SK-N-SH (cell line): ENCODE data around the gene LRRC57. TPM values are rescaled to one million over a fixed set of nuclear protein-coding genes. Genes with fewer than 3 reads are reported as not detected.

ENCODE experiments used
- CTCF ChIA-PET: fragments of 300-600, 350-600 bp; formaldehyde crosslinking; extraction: SDS; loops from one replicate; lab custom pipeline; 2021; lab: Yijun Ruan, JAX
- POLR2A ChIA-PET: fragments of 350-600 bp; sonication (Branson Sonifier 250); formaldehyde crosslinking; extraction: SDS; loops from one replicate; lab custom pipeline; 2020; ENCODE audit warnings: antibody characterized with exemption, inconsistent platforms; lab: Yijun Ruan, JAX
- DNase-seq: peaks from one replicate; pipeline ENCODE4 v3.0.0; 2012
- H2AFZ ChIP-seq: fragments of 200-600 bp; sonication (generic); 2 replicates; pipeline ENCODE4 v1.8.1; 2016; ENCODE audit warnings: antibody characterized with exemption, mild to moderate bottlenecking, low read depth
- H3F3A ChIP-seq: fragments of 200-600 bp; sonication (generic); replicated peaks from 2 replicates; pipeline ENCODE3; 2016; ENCODE audit warnings: antibody characterized with exemption, mild to moderate bottlenecking; ENCODE audit not compliant: insufficient read depth
- H3K27ac ChIP-seq, 2 experiments: fragments of 200-500 bp in 1 of 2; fragments of 200-600 bp in 1 of 2; sonication (Bioruptor generic) in 1 of 2; sonication (generic), shearing (Covaris generic) in 1 of 2; 2 replicates each; pipeline versions ENCODE4 v1.5.1 to v1.6.1; 2014 to 2016; ENCODE audit warnings: low read depth in 2 of 2, inconsistent platforms in 1 of 2, low read length in 1 of 2, mild to moderate bottlenecking in 1 of 2, mixed read lengths in 1 of 2
- H3K27me3 ChIP-seq: fragments of 200-600 bp; sonication (generic), shearing (Covaris generic); 2 replicates; pipeline ENCODE4 v1.6.1; 2016; ENCODE audit warnings: mixed run types; ENCODE audit not compliant: insufficient read depth
- H3K36me3 ChIP-seq, 2 experiments: fragments of 200-500 bp in 1 of 2; fragments of 200-600 bp in 1 of 2; sonication (Bioruptor generic) in 1 of 2; sonication (generic) in 1 of 2; replicated peaks in 1 of 2; 2 replicates each; pipeline versions ENCODE3 to v1.5.1; 2014 to 2016; ENCODE audit warnings: low read length in 1 of 2, mild to moderate bottlenecking in 1 of 2; ENCODE audit not compliant: insufficient read depth in 2 of 2, control insufficient read depth in 1 of 2
- H3K4me1 ChIP-seq, 2 experiments: fragments of 200-500 bp in 1 of 2; fragments of 200-600 bp in 1 of 2; sonication (Bioruptor generic) in 1 of 2; sonication (generic), shearing (Covaris generic) in 1 of 2; 2 replicates each; pipeline versions ENCODE4 v1.5.1 to v1.6.1; 2014 to 2016; ENCODE audit warnings: low read depth in 1 of 2, low read length in 1 of 2, mixed run types in 1 of 2; ENCODE audit not compliant: insufficient read depth in 2 of 2, control insufficient read depth in 1 of 2
- H3K4me2 ChIP-seq: fragments of 200-600 bp; sonication (generic), shearing (Covaris generic); 2 replicates; pipeline ENCODE4 v1.6.1; 2017; ENCODE audit warnings: mixed run types
- H3K4me3 ChIP-seq, 2 experiments: fragments of 200-500 bp in 1 of 2; fragments of 200-600 bp in 1 of 2; sonication (Bioruptor generic) in 1 of 2; sonication (generic), shearing (Covaris generic) in 1 of 2; 2 replicates each; pipeline versions ENCODE4 v1.5.1 to v1.8.1; 2014 to 2016; ENCODE audit warnings: low read depth in 2 of 2, inconsistent platforms in 1 of 2, low read length in 1 of 2, mild to moderate bottlenecking in 1 of 2, mixed read lengths in 1 of 2, moderate library complexity in 1 of 2
- H3K79me2 ChIP-seq: fragments of 200-600 bp; sonication (generic); 2 replicates; pipeline ENCODE4 v1.8.1; 2017; ENCODE audit warnings: mild to moderate bottlenecking; ENCODE audit not compliant: insufficient read depth
- H3K9ac ChIP-seq: fragments of 200-600 bp; sonication (generic); 2 replicates; pipeline ENCODE4 v1.6.1; 2017; ENCODE audit warnings: mixed run types
- H3K9me2 ChIP-seq: fragments of 200-600 bp; sonication (generic); 2 replicates; pipeline ENCODE4 v1.6.1; 2017; ENCODE audit warnings: mixed run types
- H3K9me3 ChIP-seq: fragments of 200-600 bp; sonication (generic); 2 replicates; pipeline ENCODE4 v1.6.1; 2017; ENCODE audit warnings: mixed run types, mild to moderate bottlenecking, moderate library complexity
- H4K20me1 ChIP-seq: fragments of 200-600 bp; sonication (generic); 2 replicates; pipeline ENCODE4 v1.6.1; 2017; ENCODE audit warnings: mild to moderate bottlenecking, mixed run types; ENCODE audit not compliant: insufficient read depth
- CHD2 ChIP-seq: fragments of 150-350 bp; IDR thresholded peaks from 2 replicates; pipeline ENCODE4 v1.6.1; 2018; ENCODE audit warnings: low read length; ENCODE audit not compliant: partially characterized antibody
- FOSL2 ChIP-seq: IDR thresholded peaks from 2 replicates; pipeline ENCODE4 v1.4.0; 2012; ENCODE audit warnings: low read depth, mild to moderate bottlenecking, moderate library complexity, borderline replicate concordance
- JUND ChIP-seq: IDR thresholded peaks from 2 replicates; pipeline ENCODE4 v1.4.0; 2012
- MXI1 ChIP-seq: IDR thresholded peaks from 2 replicates; pipeline ENCODE4 v1.6.1; 2012; ENCODE audit warnings: mild to moderate bottlenecking, low read depth, low read length, improper control_type of control experiment
- NRF1 ChIP-seq: IDR thresholded peaks from 2 replicates; pipeline ENCODE4 v1.6.1; 2012; ENCODE audit warnings: low read depth, mild to moderate bottlenecking, low read length
- RAD21 ChIP-seq: IDR thresholded peaks from 2 replicates; pipeline ENCODE4 v1.6.1; 2012; ENCODE audit warnings: mild to moderate bottlenecking, low read length
- RFX5 ChIP-seq: IDR thresholded peaks from 2 replicates; pipeline ENCODE4 v1.6.1; 2012; ENCODE audit warnings: mild to moderate bottlenecking, improper control_type of control experiment, low read length
- RXRA ChIP-seq: IDR thresholded peaks from 2 replicates; pipeline ENCODE4 v1.4.0; 2012; ENCODE audit warnings: low read depth, mild to moderate bottlenecking, borderline replicate concordance
- SIN3A ChIP-seq: IDR thresholded peaks from 2 replicates; pipeline ENCODE4 v1.6.1; 2012; ENCODE audit warnings: low read depth, mild to moderate bottlenecking, low read length, moderate library complexity, borderline replicate concordance
- TAF1 ChIP-seq: IDR thresholded peaks from 2 replicates; pipeline ENCODE4 v1.6.1; 2012; ENCODE audit warnings: low read depth, mild to moderate bottlenecking, low read length, moderate library complexity, borderline replicate concordance
- YY1 ChIP-seq: IDR thresholded peaks from 2 replicates; pipeline ENCODE4 v1.4.0; 2012; ENCODE audit warnings: low read depth, mild to moderate bottlenecking
- WGBS: methylation state at CpG from one replicate; pipeline ENCODE4 v1.1.6; 2017; ENCODE audit warnings: low lambda C conversion rate; 5-methylcytosine and 5-hydroxymethylcytosine counted together
- polyA plus RNA-seq, 3 experiments: library from polyadenylated mRNA; depleted of rRNA; stranded (reverse); fragments of >200 nt; gene quantifications; 2 replicates each; pipeline ENCODE4 v1.2.3, GENCODE V29; 2012
- TF ChIP-seq, protein P1 (sequence below): IDR thresholded peaks from 2 replicates; pipeline ENCODE4 v1.6.1; 2012; ENCODE audit warnings: mild to moderate bottlenecking, low read depth, low read length, moderate library complexity
- TF ChIP-seq, protein P2 (sequence below): IDR thresholded peaks from 2 replicates; pipeline ENCODE4; 2012
- TF ChIP-seq, protein P3 (sequence below): IDR thresholded peaks from 2 replicates; pipeline ENCODE4 v1.4.0; 2012; ENCODE audit warnings: low read depth, borderline replicate concordance

The LRRC57 gene
- polyA plus RNA-seq, 1 of the 3 experiments (the other 2 are of a cell fraction): 6.4 TPM

DNA sequence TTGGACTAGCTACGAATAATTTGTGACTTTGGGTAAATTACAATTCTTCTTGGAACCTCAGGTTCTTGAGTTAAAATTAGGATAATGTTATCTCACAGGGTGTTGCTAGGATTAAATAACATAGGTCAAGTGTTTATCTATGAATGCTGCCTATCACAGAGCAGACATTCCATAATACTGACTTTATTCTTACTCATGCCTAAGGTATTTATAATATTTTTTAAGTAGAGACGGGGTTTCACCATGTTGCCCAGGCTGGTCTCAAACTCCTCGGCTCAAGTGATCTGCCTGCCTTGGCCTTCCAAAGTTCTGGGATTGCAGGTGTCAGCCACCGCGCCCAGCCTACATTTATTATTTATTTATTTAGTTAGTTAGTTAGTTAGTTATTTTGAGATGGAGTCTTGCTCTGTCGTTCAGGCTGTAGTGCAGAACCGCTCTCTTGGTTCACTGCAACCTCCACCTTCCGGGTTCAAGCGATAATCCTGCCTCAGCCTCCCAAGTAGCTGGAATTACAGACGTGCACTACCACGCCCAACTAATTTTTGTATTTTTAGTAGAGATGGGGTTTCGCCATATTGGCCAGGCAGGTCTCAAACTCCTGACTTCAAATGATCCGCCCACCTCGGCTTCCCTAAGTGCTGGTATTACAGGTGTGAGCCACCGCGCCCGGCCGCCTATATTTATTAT is 56.9 kb downstream of the LRRC57 start:
- Histone ChIP-seq H3K9ac (peak overlapping the region; percentile 99), H3K4me3 (peak overlapping the region; percentile 79 to 99), H3K9me2 (no peaks in the 10 kb centered on the region), H3K79me2 (peaks cover 54% of the 10 kb centered on the region), H3K36me3 (peaks cover 0 to 5% of the 10 kb centered on the region in 2 experiments), H3F3A (peaks cover 30% of the 10 kb centered on the region), H4K20me1 (no peaks in the 10 kb centered on the region), H3K4me1 (peaks cover 2 to 11% of the 10 kb centered on the region in 2 experiments; a peak in 3 of 4 replicates), H3K4me2 (peak overlapping the region; percentile 88), H3K27me3 (no peaks in the 10 kb centered on the region), H3K27ac (peak overlapping the region; percentile 91 to 99), H2AFZ (peak overlapping the region; percentile 86; the same call in 1 of the 2 replicates), H3K9me3 (no peaks in the 10 kb centered on the region)
- TF ChIP-seq SIN3A (no peak), RXRA (no peak), NRF1 (no peak), RAD21 (no peak), JUND (peak; percentile 58; the same call in 1 of the 2 replicates), TAF1 (no peak), CHD2 (no peak), MXI1 (no peak), RFX5 (no peak), FOSL2 (peak; percentile 41; the same call in 1 of the 2 replicates), YY1 (no peak)
- TF ChIP-seq, protein P1, sequence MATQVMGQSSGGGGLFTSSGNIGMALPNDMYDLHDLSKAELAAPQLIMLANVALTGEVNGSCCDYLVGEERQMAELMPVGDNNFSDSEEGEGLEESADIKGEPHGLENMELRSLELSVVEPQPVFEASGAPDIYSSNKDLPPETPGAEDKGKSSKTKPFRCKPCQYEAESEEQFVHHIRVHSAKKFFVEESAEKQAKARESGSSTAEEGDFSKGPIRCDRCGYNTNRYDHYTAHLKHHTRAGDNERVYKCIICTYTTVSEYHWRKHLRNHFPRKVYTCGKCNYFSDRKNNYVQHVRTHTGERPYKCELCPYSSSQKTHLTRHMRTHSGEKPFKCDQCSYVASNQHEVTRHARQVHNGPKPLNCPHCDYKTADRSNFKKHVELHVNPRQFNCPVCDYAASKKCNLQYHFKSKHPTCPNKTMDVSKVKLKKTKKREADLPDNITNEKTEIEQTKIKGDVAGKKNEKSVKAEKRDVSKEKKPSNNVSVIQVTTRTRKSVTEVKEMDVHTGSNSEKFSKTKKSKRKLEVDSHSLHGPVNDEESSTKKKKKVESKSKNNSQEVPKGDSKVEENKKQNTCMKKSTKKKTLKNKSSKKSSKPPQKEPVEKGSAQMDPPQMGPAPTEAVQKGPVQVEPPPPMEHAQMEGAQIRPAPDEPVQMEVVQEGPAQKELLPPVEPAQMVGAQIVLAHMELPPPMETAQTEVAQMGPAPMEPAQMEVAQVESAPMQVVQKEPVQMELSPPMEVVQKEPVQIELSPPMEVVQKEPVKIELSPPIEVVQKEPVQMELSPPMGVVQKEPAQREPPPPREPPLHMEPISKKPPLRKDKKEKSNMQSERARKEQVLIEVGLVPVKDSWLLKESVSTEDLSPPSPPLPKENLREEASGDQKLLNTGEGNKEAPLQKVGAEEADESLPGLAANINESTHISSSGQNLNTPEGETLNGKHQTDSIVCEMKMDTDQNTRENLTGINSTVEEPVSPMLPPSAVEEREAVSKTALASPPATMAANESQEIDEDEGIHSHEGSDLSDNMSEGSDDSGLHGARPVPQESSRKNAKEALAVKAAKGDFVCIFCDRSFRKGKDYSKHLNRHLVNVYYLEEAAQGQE: no peak
- TF ChIP-seq, protein P2, sequence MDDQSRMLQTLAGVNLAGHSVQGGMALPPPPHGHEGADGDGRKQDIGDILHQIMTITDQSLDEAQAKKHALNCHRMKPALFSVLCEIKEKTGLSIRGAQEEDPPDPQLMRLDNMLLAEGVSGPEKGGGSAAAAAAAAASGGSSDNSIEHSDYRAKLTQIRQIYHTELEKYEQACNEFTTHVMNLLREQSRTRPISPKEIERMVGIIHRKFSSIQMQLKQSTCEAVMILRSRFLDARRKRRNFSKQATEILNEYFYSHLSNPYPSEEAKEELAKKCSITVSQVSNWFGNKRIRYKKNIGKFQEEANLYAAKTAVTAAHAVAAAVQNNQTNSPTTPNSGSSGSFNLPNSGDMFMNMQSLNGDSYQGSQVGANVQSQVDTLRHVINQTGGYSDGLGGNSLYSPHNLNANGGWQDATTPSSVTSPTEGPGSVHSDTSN: peak; percentile 24; the same call in 1 of the 2 replicates
- TF ChIP-seq, protein P3, sequence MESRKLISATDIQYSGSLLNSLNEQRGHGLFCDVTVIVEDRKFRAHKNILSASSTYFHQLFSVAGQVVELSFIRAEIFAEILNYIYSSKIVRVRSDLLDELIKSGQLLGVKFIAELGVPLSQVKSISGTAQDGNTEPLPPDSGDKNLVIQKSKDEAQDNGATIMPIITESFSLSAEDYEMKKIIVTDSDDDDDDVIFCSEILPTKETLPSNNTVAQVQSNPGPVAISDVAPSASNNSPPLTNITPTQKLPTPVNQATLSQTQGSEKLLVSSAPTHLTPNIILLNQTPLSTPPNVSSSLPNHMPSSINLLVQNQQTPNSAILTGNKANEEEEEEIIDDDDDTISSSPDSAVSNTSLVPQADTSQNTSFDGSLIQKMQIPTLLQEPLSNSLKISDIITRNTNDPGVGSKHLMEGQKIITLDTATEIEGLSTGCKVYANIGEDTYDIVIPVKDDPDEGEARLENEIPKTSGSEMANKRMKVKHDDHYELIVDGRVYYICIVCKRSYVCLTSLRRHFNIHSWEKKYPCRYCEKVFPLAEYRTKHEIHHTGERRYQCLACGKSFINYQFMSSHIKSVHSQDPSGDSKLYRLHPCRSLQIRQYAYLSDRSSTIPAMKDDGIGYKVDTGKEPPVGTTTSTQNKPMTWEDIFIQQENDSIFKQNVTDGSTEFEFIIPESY: no peak
- POLR2A ChIA-PET: interaction anchor here (1.0 kb wide), 1 partner anchor 9 kb away, joined by 5 read pairs; no protein-coding TSS in a partner anchor
- DNase-seq: no peak
- CTCF ChIA-PET: interaction anchor here (0.6 kb wide), 1 partner anchor 8 kb away, joined by 3 read pairs; no protein-coding TSS in a partner anchor
- 85% methylated on average over 18 of the region's 18 CpGs for WGBS
